Heart left ventricle (tissue), 13 donors: ENCODE data around the gene AP4E1.

Source experiments
- POLR2A ChIP-seq, 2 donors: fragments of 450-650 bp; IDR thresholded peaks; one replicate each; pipeline ENCODE4 v1.6.1; 2017; ENCODE audit warnings: antibody characterized with exemption in 2 of 2, mild to moderate bottlenecking in 2 of 2, moderate library complexity in 2 of 2
- TF ChIP-seq, protein P1 (sequence below), 12 donors: fragments of 200-600 bp; sonication (generic) in 4 of 12; IDR thresholded peaks; one replicate each; pipeline versions ENCODE4 v1.5.0 to v1.8.0; 2018 to 2022; ENCODE audit warnings: antibody characterized with exemption in 12 of 12, mild to moderate bottlenecking in 5 of 12
- donor health status: ischemic (EF 13 %, LVEDD 7.1; RV severe dilation, severe dysfunction).
- donor health status: DM: no; HTN: yes; CAD: no.
- donor health status: DM: no; HTN: no; CAD: no.
- donor health status: ischemic (EF 25% LVEDD 6.9; RV normal size, moderate dysfunction).
- donor health status: ischemic (EF 25% LVEDD 5.7; RV mildly dilated, moderate dysfunction).
- donor health status: ischemic (EF 35%, LVEDD 5.7; RV mildly dilated, moderate dysfunction).
- donor health status: nonischemic (EF 11% LVEDD 7.7; RV severe dilation, severe dysfunction).
- donor health status: DM: yes; HTN: yes; CAD: no.
- donor health status: PGD.
- donor health status: ischemic (EF 29% LVEDD 5.4; RV normal size, mild dysfunction).
- donor health status: nonischemic (EF 23%, LVEDD 6.1; RV moderate dilation, normal function).

DNA sequence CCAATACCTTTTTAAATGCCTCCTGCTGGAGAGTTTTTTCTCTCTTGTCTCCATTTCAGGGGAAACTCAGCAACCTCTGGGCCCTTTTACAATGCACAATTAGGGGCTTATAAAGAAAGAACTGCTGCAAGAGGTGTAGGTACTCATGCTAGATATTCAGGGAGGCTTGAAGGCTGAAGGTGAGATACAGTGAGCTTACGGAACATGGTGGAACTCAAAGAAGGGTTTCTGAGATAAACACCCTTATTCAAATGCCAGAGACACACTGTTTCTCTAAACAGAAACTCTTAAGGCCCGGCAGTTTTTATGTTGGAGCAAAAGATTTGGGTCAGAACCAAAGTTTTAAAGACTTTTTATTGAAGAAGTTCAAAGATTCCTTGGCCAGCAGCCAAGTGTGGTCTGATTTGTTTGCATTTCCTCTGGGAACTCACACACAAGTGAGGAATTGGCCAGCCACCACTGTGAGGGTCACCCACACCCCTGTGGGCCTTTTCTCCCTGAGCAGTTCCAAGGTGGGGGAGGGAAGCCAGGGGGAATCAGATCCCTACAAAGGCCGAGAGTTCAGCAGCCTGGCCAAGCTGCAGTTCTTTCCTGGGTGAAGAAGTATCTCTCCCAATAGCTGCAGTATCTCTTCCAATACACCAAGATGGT is 138.4 kb downstream of the AP4E1 start:
- no peak for TF ChIP-seq POLR2A (IDR thresholded peaks at IDR 0.05)
- TF ChIP-seq, protein P1, sequence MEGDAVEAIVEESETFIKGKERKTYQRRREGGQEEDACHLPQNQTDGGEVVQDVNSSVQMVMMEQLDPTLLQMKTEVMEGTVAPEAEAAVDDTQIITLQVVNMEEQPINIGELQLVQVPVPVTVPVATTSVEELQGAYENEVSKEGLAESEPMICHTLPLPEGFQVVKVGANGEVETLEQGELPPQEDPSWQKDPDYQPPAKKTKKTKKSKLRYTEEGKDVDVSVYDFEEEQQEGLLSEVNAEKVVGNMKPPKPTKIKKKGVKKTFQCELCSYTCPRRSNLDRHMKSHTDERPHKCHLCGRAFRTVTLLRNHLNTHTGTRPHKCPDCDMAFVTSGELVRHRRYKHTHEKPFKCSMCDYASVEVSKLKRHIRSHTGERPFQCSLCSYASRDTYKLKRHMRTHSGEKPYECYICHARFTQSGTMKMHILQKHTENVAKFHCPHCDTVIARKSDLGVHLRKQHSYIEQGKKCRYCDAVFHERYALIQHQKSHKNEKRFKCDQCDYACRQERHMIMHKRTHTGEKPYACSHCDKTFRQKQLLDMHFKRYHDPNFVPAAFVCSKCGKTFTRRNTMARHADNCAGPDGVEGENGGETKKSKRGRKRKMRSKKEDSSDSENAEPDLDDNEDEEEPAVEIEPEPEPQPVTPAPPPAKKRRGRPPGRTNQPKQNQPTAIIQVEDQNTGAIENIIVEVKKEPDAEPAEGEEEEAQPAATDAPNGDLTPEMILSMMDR (IDR thresholded peaks at IDR 0.05) = no peak
